GM23248 (cell line): ENCODE results near the gene MYO9A. TPM values are rescaled to one million over a fixed set of nuclear protein-coding genes. Genes with fewer than 3 reads are reported as not detected.
"Not testable (repeated sequence)": the region's sequence is repeated elsewhere in the genome, so short reads cannot be mapped to it uniquely, and the experiment has no call there.

Source experiments
- DNase-seq: peaks from one replicate; pipeline ENCODE4 v3.0.0-alpha.2; 2015
- H2AFZ ChIP-seq: fragments of 200-600 bp; sonication (generic); 2 replicates; pipeline ENCODE4 v1.6.1; 2016; ENCODE audit warnings: antibody characterized with exemption
- H3F3A ChIP-seq: fragments of 200-600 bp; sonication (generic); 2 replicates; pipeline ENCODE4 v1.6.1; 2016; ENCODE audit warnings: mild to moderate bottlenecking, antibody characterized with exemption, mixed run types; ENCODE audit not compliant: insufficient read depth
- H3K27ac ChIP-seq: fragments of 200-600 bp; sonication (generic); 2 replicates; pipeline ENCODE4 v1.5.1; 2016; ENCODE audit warnings: mild to moderate bottlenecking
- H3K27me3 ChIP-seq: fragments of 200-600 bp; sonication (generic); replicated peaks from 2 replicates; pipeline ENCODE4 v1.6.1; 2016; ENCODE audit warnings: mild to moderate bottlenecking; ENCODE audit not compliant: insufficient read depth
- H3K36me3 ChIP-seq: fragments of 200-600 bp; sonication (generic); 2 replicates; pipeline ENCODE4 v1.6.1; 2016; ENCODE audit warnings: low read depth, mild to moderate bottlenecking
- H3K4me1 ChIP-seq: fragments of 200-600 bp; sonication (generic); 2 replicates; pipeline ENCODE4 v1.6.1; 2016; ENCODE audit warnings: mild to moderate bottlenecking; ENCODE audit not compliant: insufficient read depth
- H3K4me2 ChIP-seq: fragments of 200-600 bp; sonication (generic); one replicate; pipeline ENCODE4 v1.6.1; 2016; ENCODE audit warnings: mild to moderate bottlenecking; ENCODE audit not compliant: unreplicated experiment
- H3K4me3 ChIP-seq: fragments of 200-600 bp; sonication (generic); 2 replicates; pipeline ENCODE4 v1.5.1; 2016; ENCODE audit warnings: mild to moderate bottlenecking
- H3K79me2 ChIP-seq: fragments of 200-600 bp; sonication (generic); 2 replicates; pipeline ENCODE4 v1.6.1; 2016; ENCODE audit warnings: mild to moderate bottlenecking; ENCODE audit not compliant: insufficient read depth
- H3K9ac ChIP-seq: fragments of 200-600 bp; sonication (generic); 2 replicates; pipeline ENCODE4 v1.6.1; 2016; ENCODE audit warnings: mild to moderate bottlenecking
- H3K9me2 ChIP-seq: fragments of 200-600 bp; sonication (generic); 2 replicates; pipeline ENCODE4 v1.6.1; 2016; ENCODE audit warnings: mixed run types, mild to moderate bottlenecking, moderate library complexity; ENCODE audit not compliant: insufficient read depth
- H3K9me3 ChIP-seq: fragments of 200-600 bp; sonication (generic); one replicate; pipeline ENCODE4 v1.6.1; 2017; ENCODE audit warnings: low read depth
- H4K20me1 ChIP-seq: fragments of 200-600 bp; sonication (generic); 2 replicates; pipeline ENCODE4 v1.6.0; 2016; ENCODE audit not compliant: insufficient read depth
- EZH2 ChIP-seq: fragments of 200-600 bp; sonication (generic); IDR thresholded peaks from 2 replicates; pipeline ENCODE4 v1.6.1; 2018; ENCODE audit warnings: antibody characterized with exemption, mild to moderate bottlenecking; ENCODE audit not compliant: insufficient read depth, poor library complexity, severe bottlenecking
- EZH2phosphoT487 ChIP-seq: fragments of 200-600 bp; sonication (generic); IDR thresholded peaks from 2 replicates; pipeline ENCODE4 v1.6.1; 2018; ENCODE audit warnings: antibody characterized with exemption, moderate library complexity, mild to moderate bottlenecking, low read depth; ENCODE audit not compliant: insufficient read depth
- WGBS, 2 experiments: methylation state at CpG; one replicate each; pipeline ENCODE4 v1.1.6; 2015 to 2017; ENCODE audit warnings: low lambda C conversion rate in 2 of 2, low coverage in 1 of 2; ENCODE audit errors: missing lambda C conversion rate in 2 of 2; 5-methylcytosine and 5-hydroxymethylcytosine counted together
- in situ Hi-C: fragments of 300-500 bp; cut with MboI; formaldehyde crosslinking; loops from 2 replicates; pipeline ENCODE4 v1.15.0; 2020
- polyA plus RNA-seq: library from polyadenylated mRNA; unstranded; fragments of >200 nt; fragmentation: Nextera tagmentation; extraction: Ambion mirVana; gene quantifications from 2 replicates; pipeline ENCODE4 v1.2.1, GENCODE V29; 2016
- total RNA-seq: library from RNA; depleted of rRNA; stranded (reverse); fragments of >200 nt; shearing (Covaris generic); gene quantifications from 2 replicates; pipeline ENCODE4 v1.2.3, GENCODE V29; 2014

The MYO9A gene
- total and polyA plus RNA-seq, 2 experiments from 2014 or later, result 10.6 to 20.4 TPM

GRCh38 chr15:72112805-72113204, 5.1 kb downstream of the MYO9A start:
- H3K9me3 ChIP-seq, result no peaks in the 10 kb centered on the region
- H3K27ac ChIP-seq, result 0 out of 2 replicates have a peak overlapping the region, but pooled peaks have one; percentile 36
- 0 out of 2 replicates have a peak, but pooled peaks cover 13% of the 10 kb centered on the region for H4K20me1 ChIP-seq
- H3K27me3 ChIP-seq, result no peaks in the 10 kb centered on the region
- peaks cover 8% of the 10 kb centered on the region; the same call in 1 of the 2 replicates for H3F3A ChIP-seq
- TF ChIP-seq EZH2phosphoT487 (no peak), EZH2 (no peak)
- no peak overlapping the region for H3K4me2 ChIP-seq
- H3K4me1 ChIP-seq, result peaks cover 24% of the 10 kb centered on the region
- H3K4me3 ChIP-seq, result no peak overlapping the region
- no peak overlapping the region for H2AFZ ChIP-seq
- no peak for DNase-seq
- in situ Hi-C loops, result no loop called here
- no peaks in the 10 kb centered on the region for H3K9me2 ChIP-seq
- no peak overlapping the region for H3K9ac ChIP-seq
- no peaks in the 10 kb centered on the region for H3K36me3 ChIP-seq
- peaks cover 95% of the 10 kb centered on the region for H3K79me2 ChIP-seq

- peaks cover 100% of the 10 kb centered on the region for H3K79me2 ChIP-seq
- no peaks in the 10 kb centered on the region for H3K9me3 ChIP-seq
- no peak overlapping the region for H3K9ac ChIP-seq
- H3F3A ChIP-seq, result peaks cover 8% of the 10 kb centered on the region; the same call in 1 of the 2 replicates
- in situ Hi-C loops, result no loop called here
- DNase-seq, result no peak
- no peak overlapping the region for H3K4me2 ChIP-seq
- no peaks in the 10 kb centered on the region for H3K9me2 ChIP-seq
- no peaks in the 10 kb centered on the region for H3K27me3 ChIP-seq
- H2AFZ ChIP-seq, result no peak overlapping the region
- H3K36me3 ChIP-seq, result no peaks in the 10 kb centered on the region
- 0 out of 2 replicates have a peak, but pooled peaks cover 13% of the 10 kb centered on the region for H4K20me1 ChIP-seq
- H3K4me3 ChIP-seq, result no peak overlapping the region
- no peak overlapping the region for H3K27ac ChIP-seq
- peaks cover 24% of the 10 kb centered on the region for H3K4me1 ChIP-seq
- TF ChIP-seq EZH2phosphoT487 (no peak), EZH2 (no peak)
- WGBS, 2 experiments, result 89 to 91% methylated on average over 2 of the region's 2 CpGs
These were observed 5.8 kb downstream of the MYO9A start for GRCh38 chr15:72112116-72112515.

- peaks cover 8% of the 10 kb centered on the region; the same call in 1 of the 2 replicates for H3F3A ChIP-seq
- TF ChIP-seq EZH2phosphoT487 (no peak), EZH2 (no peak)
- peaks cover 15% of the 10 kb centered on the region for H3K4me1 ChIP-seq
- H3K27me3 ChIP-seq, result no peaks in the 10 kb centered on the region
- H3K4me2 ChIP-seq, result no peak overlapping the region
- no peaks in the 10 kb centered on the region for H3K9me3 ChIP-seq
- no peaks in the 10 kb centered on the region for H3K36me3 ChIP-seq
- no peak overlapping the region for H3K9ac ChIP-seq
- H4K20me1 ChIP-seq, result 0 out of 2 replicates have a peak, but pooled peaks cover 13% of the 10 kb centered on the region
- in situ Hi-C loops, result no loop called here
- H3K79me2 ChIP-seq, result peaks cover 100% of the 10 kb centered on the region
- no peak for DNase-seq
- H3K9me2 ChIP-seq, result no peaks in the 10 kb centered on the region
- no peak overlapping the region for H3K27ac ChIP-seq
- no peak overlapping the region for H3K4me3 ChIP-seq
- WGBS, 2 experiments, result 96 to 100% methylated on average over 3 of the region's 3 CpGs
- H2AFZ ChIP-seq, result no peak overlapping the region
These were observed 7.6 kb downstream of the MYO9A start for GRCh38 chr15:72110355-72110754.

- peaks cover 83% of the 10 kb centered on the region for H3K79me2 ChIP-seq
These were observed 11.9 kb downstream of the MYO9A start for GRCh38 chr15:72106068-72106467.

GRCh38 chr15:72105111-72105510, 12.8 kb downstream of the MYO9A start:
- Histone ChIP-seq H3K9ac (no peak overlapping the region), H4K20me1 (peaks cover 23% of the 10 kb centered on the region), H3K9me2 (no peaks in the 10 kb centered on the region), H3K4me2 (no peak overlapping the region), H3K4me1 (no peaks in the 10 kb centered on the region), H3F3A (no peaks in the 10 kb centered on the region), H2AFZ (no peak overlapping the region), H3K4me3 (no peak overlapping the region), H3K27ac (no peak overlapping the region), H3K36me3 (no peaks in the 10 kb centered on the region), H3K79me2 (peaks cover 73% of the 10 kb centered on the region), H3K27me3 (no peaks in the 10 kb centered on the region), H3K9me3 (no peaks in the 10 kb centered on the region)
- no peak for DNase-seq
- in situ Hi-C loops, result no loop called here
- 93 to 94% methylated on average over 3 of the region's 3 CpGs for WGBS, 2 experiments
- TF ChIP-seq EZH2phosphoT487, result no peak
- no peak for TF ChIP-seq EZH2

More at GRCh38 chr15:72106068-72106467, 11.9 kb downstream of the MYO9A start:
- Histone ChIP-seq H3K27ac (no peak overlapping the region), H3K27me3 (no peaks in the 10 kb centered on the region), H3F3A (no peaks in the 10 kb centered on the region), H3K4me2 (no peak overlapping the region), H2AFZ (no peak overlapping the region), H4K20me1 (peaks cover 23% of the 10 kb centered on the region), H3K4me1 (no peaks in the 10 kb centered on the region), H3K9me3 (no peaks in the 10 kb centered on the region), H3K4me3 (no peak overlapping the region), H3K9me2 (no peaks in the 10 kb centered on the region), H3K9ac (no peak overlapping the region), H3K36me3 (no peaks in the 10 kb centered on the region)
- no peak for DNase-seq
- TF ChIP-seq EZH2 (no peak), EZH2phosphoT487 (no peak)
- in situ Hi-C loops, result no loop called here
- WGBS, 2 experiments, result 90 to 100% methylated on average over 2 of the region's 2 CpGs

GRCh38 chr15:72100551-72100950, 17.4 kb downstream of the MYO9A start:
- DNase-seq, H3F3A ChIP-seq, H3K36me3 ChIP-seq, H2AFZ ChIP-seq, H3K9ac ChIP-seq, H3K4me2 ChIP-seq, H3K9me2 ChIP-seq, H3K27ac ChIP-seq, H3K4me1 ChIP-seq, H3K27me3 ChIP-seq, H3K9me3 ChIP-seq, in situ Hi-C loops, H3K4me3 ChIP-seq: not testable (repeated sequence)
- Histone ChIP-seq H4K20me1 (peaks cover 20% of the 10 kb centered on the region), H3K79me2 (peaks cover 67% of the 10 kb centered on the region)
- WGBS, 2 experiments, result 93% methylated on average over 19 of the region's 33 CpGs; no CpG with 5 or more reads in 1 of the 2 experiments
